Measurements from ENCODE around the gene DMPK.

DNA sequence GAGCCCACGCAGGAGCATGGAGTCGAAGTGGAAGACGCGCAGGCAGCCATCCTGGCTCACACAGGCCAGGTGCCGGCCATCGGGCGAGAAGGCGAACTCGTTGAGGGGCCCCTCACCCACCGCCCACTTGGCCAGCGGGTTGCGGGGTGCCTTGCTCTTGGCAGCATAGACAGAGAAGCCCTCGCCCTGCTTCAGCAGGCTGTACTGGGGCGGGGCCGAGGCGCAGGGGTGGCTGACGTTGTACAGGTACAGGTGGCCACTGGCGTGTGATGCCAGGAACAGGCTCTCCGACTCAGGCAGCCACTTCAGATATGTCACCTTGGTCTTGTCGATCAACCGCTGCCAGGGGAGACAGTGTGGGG lies 4.2 kb upstream of the DMPK start:
- no peak for TF ChIP-seq EZH2 (IDR thresholded peaks at IDR 0.05; ENCODE audit: insufficient read depth, poor library complexity, severe bottlenecking)
- no peak for TF ChIP-seq EZH2phosphoT487 (IDR thresholded peaks at IDR 0.05; ENCODE audit: insufficient read depth, low read depth)
